GM12878 (cell line): ENCODE results near the gene FAM229B. TPM values are rescaled to one million over a fixed set of nuclear protein-coding genes. Genes with fewer than 3 reads are reported as not detected.
"Not testable (repeated sequence)": the region's sequence is repeated elsewhere in the genome, so short reads cannot be mapped to it uniquely, and the experiment has no call there.

ENCODE experiments used
- ATAC-seq: fragments of 200-7000 bp; cut with Tn5 transposase; 3 replicates; pipeline ENCODE4 v1.9.1; 2020; ENCODE audit warnings: mild to moderate bottlenecking, moderate library complexity
- BruUV-seq: library from RNA; stranded (reverse); fragments of 400-500 nt; replicated peaks from 2 replicates; lab custom pipeline; 2021; lab: Mats Ljungman, UMichigan
- CTCF ChIA-PET: fragments of 300-600 bp; sonication (Branson Sonifier 250); formaldehyde crosslinking; extraction: SDS; loops from one replicate; lab custom pipeline; 2021; ENCODE audit warnings: inconsistent platforms; lab: Yijun Ruan, JAX
- POLR2A ChIA-PET: fragments of 350-600 bp; formaldehyde crosslinking; extraction: SDS; loops from one replicate; lab custom pipeline; 2021; ENCODE audit warnings: inconsistent platforms; lab: Charles Lee
- RAD21 ChIA-PET: fragments of 300-600 bp; sonication (Branson Sonifier 250); formaldehyde crosslinking; loops from one replicate; lab custom pipeline; 2023; ENCODE audit warnings: antibody characterized with exemption; ENCODE audit not compliant: unreplicated experiment; lab: Charles Lee
- SMC1A ChIA-PET: fragments of 300-600 bp; sonication (Branson Sonifier 250); formaldehyde crosslinking; loops from one replicate; lab custom pipeline; 2023; ENCODE audit not compliant: unreplicated experiment, uncharacterized antibody; lab: Charles Lee
- DNase-seq: peaks from one replicate; pipeline ENCODE4 v3.0.0-alpha.2; 2011; ENCODE audit warnings: low read depth, low spot score
- FAIRE-seq: peaks from 3 replicates; lab custom pipeline; 2011; peaks lifted over from hg19 to GRCh38; lab: Jason Lieb, UNC
- H2AFZ ChIP-seq: 2 replicates; pipeline ENCODE4 v1.6.0; 2011; ENCODE audit warnings: low read depth, low read length, control low read depth; ENCODE audit not compliant: control insufficient read depth
- H3K27ac ChIP-seq: 2 replicates; pipeline ENCODE4 v1.5.1; 2011; ENCODE audit warnings: control low read depth; ENCODE audit not compliant: control insufficient read depth, insufficient read depth
- H3K27me3 ChIP-seq, 2 experiments: replicated peaks in 1 of 2; 2 replicates each; pipeline versions ENCODE4 v1.6.0 to v1.6.1; 2011; ENCODE audit warnings: low read length in 1 of 2; ENCODE audit not compliant: control insufficient read depth in 2 of 2, insufficient read depth in 2 of 2
- H3K36me3 ChIP-seq, 2 experiments: 2 replicates each; pipeline ENCODE4 v1.5.1; 2011; ENCODE audit warnings: low read length in 1 of 2; ENCODE audit not compliant: control insufficient read depth in 2 of 2, insufficient read depth in 2 of 2
- H3K4me1 ChIP-seq: 2 replicates; pipeline ENCODE4 v1.6.1; 2011; ENCODE audit warnings: mild to moderate bottlenecking, low read length, moderate library complexity, mixed read lengths; ENCODE audit not compliant: control insufficient read depth, insufficient read depth
- H3K4me2 ChIP-seq: 2 replicates; pipeline ENCODE4 v1.6.0; 2011; ENCODE audit warnings: control low read depth; ENCODE audit not compliant: control insufficient read depth, insufficient read depth
- H3K4me3 ChIP-seq: fragments of 200-600 bp; sonication (generic); 2 replicates; pipeline ENCODE4 v1.5.1; 2016
- H3K79me2 ChIP-seq: 2 replicates; pipeline ENCODE4 v1.6.0; 2011; ENCODE audit warnings: low read length; ENCODE audit not compliant: control insufficient read depth, insufficient read depth
- H3K9ac ChIP-seq: 2 replicates; pipeline ENCODE4 v1.8.0; 2011; ENCODE audit warnings: low read length, control low read depth, mixed read lengths; ENCODE audit not compliant: control insufficient read depth, insufficient read depth
- H3K9me3 ChIP-seq: replicated peaks from 3 replicates; pipeline ENCODE4 v1.5.1; 2011; ENCODE audit warnings: mild to moderate bottlenecking, low read length; ENCODE audit not compliant: control insufficient read depth, insufficient read depth
- H4K20me1 ChIP-seq: 2 replicates; pipeline ENCODE4 v1.6.0; 2011; ENCODE audit not compliant: control insufficient read depth, insufficient read depth
- BACH1 ChIP-seq: fragments of 450-650 bp; IDR thresholded peaks from 2 replicates; pipeline ENCODE4 v1.6.1; 2017; ENCODE audit warnings: mild to moderate bottlenecking, borderline replicate concordance
- CUX1 ChIP-seq: IDR thresholded peaks from 2 replicates; pipeline ENCODE4 v1.6.1; 2012; ENCODE audit warnings: improper control_type of control experiment, low read depth, low read length; ENCODE audit not compliant: insufficient replicate concordance
- EP300 ChIP-seq, 2 experiments: fragments of 150-350 bp in 1 of 2; IDR thresholded peaks; 2 replicates each; pipeline ENCODE4 v1.6.1; 2011 to 2012; ENCODE audit warnings: low read depth in 2 of 2, low read length in 2 of 2, borderline replicate concordance in 1 of 2, improper control_type of control experiment in 1 of 2, inconsistent platforms in 1 of 2; ENCODE audit not compliant: control insufficient read depth in 1 of 2
- IRF5 ChIP-seq: fragments of 450-650 bp; IDR thresholded peaks from 2 replicates; pipeline ENCODE4 v1.6.1; 2017; ENCODE audit warnings: borderline replicate concordance
- MEF2A ChIP-seq: IDR thresholded peaks from 2 replicates; pipeline ENCODE4 v1.6.1; 2011; ENCODE audit warnings: low read depth, mild to moderate bottlenecking, low read length, moderate library complexity; ENCODE audit not compliant: insufficient read depth
- MEF2B ChIP-seq: fragments of 450-650 bp; IDR thresholded peaks from 2 replicates; pipeline ENCODE4 v1.6.1; 2018; ENCODE audit warnings: mild to moderate bottlenecking, moderate library complexity; ENCODE audit not compliant: partially characterized antibody, poor library complexity, severe bottlenecking
- NFYB ChIP-seq: IDR thresholded peaks from 2 replicates; pipeline ENCODE4 v1.6.1; 2011; ENCODE audit warnings: low read depth, mild to moderate bottlenecking, low read length, improper control_type of control experiment, moderate library complexity; ENCODE audit not compliant: insufficient read depth
- NRF1 ChIP-seq: conservative IDR thresholded peaks from 2 replicates; pipeline ENCODE4 v1.6.1; 2011; ENCODE audit warnings: mild to moderate bottlenecking, low read depth, low read length, improper control_type of control experiment
- RFX5 ChIP-seq: IDR thresholded peaks from 2 replicates; pipeline ENCODE4 v1.6.1; 2011; ENCODE audit warnings: low read depth, low read length, improper control_type of control experiment
- SMC3 ChIP-seq: IDR thresholded peaks from 2 replicates; pipeline ENCODE4 v1.6.1; 2011; ENCODE audit warnings: low read length, improper control_type of control experiment, borderline replicate concordance
- SREBF1 ChIP-seq: IDR thresholded peaks from 2 replicates; pipeline ENCODE4 v1.6.1; 2012; ENCODE audit warnings: mild to moderate bottlenecking, low read length
- WGBS: methylation state at CpG from one replicate; pipeline ENCODE4 v1.1.6; 2016; ENCODE audit warnings: low lambda C conversion rate; ENCODE audit not compliant: insufficient replicate concordance, insufficient coverage; ENCODE audit errors: missing lambda C conversion rate; 5-methylcytosine and 5-hydroxymethylcytosine counted together
- in situ Hi-C: fragments of 300-500 bp; cut with MboI; formaldehyde crosslinking; loops from 9 replicates; pipeline ENCODE4 v1.14.3; 2018; ENCODE audit warnings: mixed read lengths
- intact Hi-C: fragments of 100-400 bp; cut with micrococcal nuclease; formaldehyde crosslinking; loops from one replicate; pipeline ENCODE4 v1.14.2; 2022; ENCODE audit not compliant: unreplicated experiment
- polyA plus RNA-seq, 11 experiments: library from polyadenylated mRNA; depleted of rRNA in 4 of 11; unstranded in 6 of 11; stranded (reverse) in 5 of 11; fragments of >200 nt; fragmentation: Nextera tagmentation in 4 of 11; fragmentation: Illumina TruSeq in 1 of 11; extraction: Ambion mirVana in 4 of 11; extraction: Trizol in 1 of 11; gene quantifications; 1 replicate in 1 of 11; 2 replicates in 10 of 11; pipeline versions ENCODE4 v1.2.1 to v1.2.3, GENCODE V29; 2011 to 2016; ENCODE audit warnings: inconsistent platforms in 2 of 11, missing spikeins in 2 of 11, low read depth in 1 of 11
- total RNA-seq, 4 experiments: library from RNA; depleted of rRNA in 3 of 4; stranded (reverse); fragments of >200 nt in 3 of 4; fragmentation: Illumina TruSeq in 1 of 4; extraction: Trizol in 1 of 4; gene quantifications; 2 replicates each; pipeline versions ENCODE4 v1.2.1 to v1.2.3, GENCODE V29; 2013 to 2021

Gene FAM229B
- total and polyA plus RNA-seq, 10 of the 15 experiments (the other 5 are each of a cell fraction or from before 2014, with no cell fraction given): 0.82 to 5.7 (median 3.1) TPM

GRCh38 chr6:112050429-112050828 is 37.0 kb upstream of the FAM229B start (continued):
- TF ChIP-seq CUX1: no peak
- no peak for TF ChIP-seq IRF5
- no peak for TF ChIP-seq MEF2A
- no peak for TF ChIP-seq SMC3
- TF ChIP-seq NRF1: no peak
- no peak for TF ChIP-seq NFYB
- no peak for TF ChIP-seq RFX5
- no peak for TF ChIP-seq MEF2B
- no peak for TF ChIP-seq BACH1
- TF ChIP-seq EP300 (IDR thresholded peaks at IDR 0.05; ENCODE audit: borderline replicate concordance in 1 of 2, control insufficient read depth in 1 of 2, low read depth in 2 of 2, low read length in 2 of 2): no peak
- TF ChIP-seq SREBF1: no peak

GRCh38 chr6:112051251-112051740 is 36.1 kb upstream of the FAM229B start:
- FAIRE-seq, H3K79me2 ChIP-seq, H3K27me3 ChIP-seq, ATAC-seq, POLR2A ChIA-PET, in situ Hi-C loops, H3K27ac ChIP-seq, intact Hi-C loops, H4K20me1 ChIP-seq, SMC1A ChIA-PET, DNase-seq, H2AFZ ChIP-seq, H3K4me2 ChIP-seq, H3K9me3 ChIP-seq, H3K4me3 ChIP-seq, H3K4me1 ChIP-seq, H3K36me3 ChIP-seq, H3K9ac ChIP-seq, BruUV-seq: not testable (repeated sequence)
- ChIA-PET CTCF (interaction anchor here (0.9 to 2.1 kb wide), 2 partner anchors 11 to 792 kb away, joined by 3 to 12 read pairs; a partner anchor contains a TSS), RAD21 (interaction anchor here (1.1 to 1.6 kb wide), 2 partner anchors 10 to 112 kb away, joined by 6 to 8 read pairs; no protein-coding TSS in a partner anchor)
- WGBS: 59% methylated on average over 4 of the region's 4 CpGs
